ENCODE data around the gene CSRNP3.

CSRNP3 gene

GRCh38 chr2:165601065-165601830 lies 131.8 kb downstream of the CSRNP3 start:
- Histone ChIP-seq H3K4me1 (ENCODE audit: control insufficient read depth in 2 of 2, insufficient read depth in 2 of 2, low read length in 2 of 2) (no peaks in the 10 kb centered on the region), H3K9ac (ENCODE audit: low read depth in 1 of 2, low read length in 2 of 2) (no peak overlapping the region), H3K9me3 (ENCODE audit: control insufficient read depth in 2 of 2, low read length in 2 of 2) (no peaks in the 10 kb centered on the region), H3K36me3 (ENCODE audit: control insufficient read depth in 2 of 2, insufficient read depth in 2 of 2, low read length in 2 of 2) (no peaks in the 10 kb centered on the region), H3K4me3 (ENCODE audit: low read length in 2 of 2) (no peak overlapping the region), H3K27me3 (ENCODE audit: control insufficient read depth in 2 of 2, insufficient read depth in 2 of 2, low read length in 2 of 2) (no peaks in the 10 kb centered on the region), H3K27ac (ENCODE audit: low read depth in 2 of 2, low read length in 2 of 2) (no peak overlapping the region)

- Histone ChIP-seq H3K27ac (ENCODE audit: low read depth in 2 of 2, low read length in 2 of 2) (no peak overlapping the region), H3K36me3 (ENCODE audit: control insufficient read depth in 2 of 2, insufficient read depth in 2 of 2, low read length in 2 of 2) (no peaks in the 10 kb centered on the region), H3K4me3 (ENCODE audit: low read length in 2 of 2) (no peak overlapping the region), H3K4me1 (ENCODE audit: control insufficient read depth in 2 of 2, insufficient read depth in 2 of 2, low read length in 2 of 2) (no peaks in the 10 kb centered on the region), H3K9me3 (ENCODE audit: control insufficient read depth in 2 of 2, low read length in 2 of 2) (no peaks in the 10 kb centered on the region), H3K27me3 (ENCODE audit: control insufficient read depth in 2 of 2, insufficient read depth in 2 of 2, low read length in 2 of 2) (no peaks in the 10 kb centered on the region), H3K9ac (ENCODE audit: low read depth in 1 of 2, low read length in 2 of 2) (no peak overlapping the region)
These were observed 132.5 kb downstream of the CSRNP3 start for GRCh38 chr2:165601928-165602521.

- Histone ChIP-seq H3K27me3 (ENCODE audit: control insufficient read depth in 2 of 2, insufficient read depth in 2 of 2, low read length in 2 of 2) (no peaks in the 10 kb centered on the region), H3K9me3 (ENCODE audit: control insufficient read depth in 2 of 2, low read length in 2 of 2) (no peaks in the 10 kb centered on the region), H3K4me3 (ENCODE audit: low read length in 2 of 2) (no peak overlapping the region), H3K9ac (ENCODE audit: low read depth in 1 of 2, low read length in 2 of 2) (no peak overlapping the region), H3K4me1 (ENCODE audit: control insufficient read depth in 2 of 2, insufficient read depth in 2 of 2, low read length in 2 of 2) (no peaks in the 10 kb centered on the region), H3K27ac (ENCODE audit: low read depth in 2 of 2, low read length in 2 of 2) (no peak overlapping the region), H3K36me3 (ENCODE audit: control insufficient read depth in 2 of 2, insufficient read depth in 2 of 2, low read length in 2 of 2) (no peaks in the 10 kb centered on the region)
These were observed 140.2 kb downstream of the CSRNP3 start for GRCh38 chr2:165609672-165610071.

- Histone ChIP-seq H3K9me3 (ENCODE audit: control insufficient read depth in 2 of 2, low read length in 2 of 2) (no peaks in the 10 kb centered on the region), H3K36me3 (ENCODE audit: control insufficient read depth in 2 of 2, insufficient read depth in 2 of 2, low read length in 2 of 2) (no peaks in the 10 kb centered on the region), H3K27me3 (ENCODE audit: control insufficient read depth in 2 of 2, insufficient read depth in 2 of 2, low read length in 2 of 2) (no peaks in the 10 kb centered on the region), H3K9ac (ENCODE audit: low read depth in 1 of 2, low read length in 2 of 2) (no peak overlapping the region), H3K27ac (ENCODE audit: low read depth in 2 of 2, low read length in 2 of 2) (no peak overlapping the region), H3K4me1 (ENCODE audit: control insufficient read depth in 2 of 2, insufficient read depth in 2 of 2, low read length in 2 of 2) (no peaks in the 10 kb centered on the region), H3K4me3 (ENCODE audit: low read length in 2 of 2) (no peak overlapping the region)
These were observed 141.1 kb downstream of the CSRNP3 start for GRCh38 chr2:165610591-165611029.

GRCh38 chr2:165617741-165618481 lies 148.4 kb downstream of the CSRNP3 start:
- no peaks in the 10 kb centered on the region for H3K36me3 ChIP-seq (ENCODE audit: control insufficient read depth in 2 of 2, insufficient read depth in 2 of 2, low read length in 2 of 2)
- no peaks in the 10 kb centered on the region for H3K4me1 ChIP-seq (ENCODE audit: control insufficient read depth in 2 of 2, insufficient read depth in 2 of 2, low read length in 2 of 2)
- no peaks in the 10 kb centered on the region for H3K27me3 ChIP-seq (ENCODE audit: control insufficient read depth in 2 of 2, insufficient read depth in 2 of 2, low read length in 2 of 2)
- H3K27ac ChIP-seq (ENCODE audit: low read depth in 2 of 2, low read length in 2 of 2): no peak overlapping the region
- H3K9ac ChIP-seq (ENCODE audit: low read depth in 1 of 2, low read length in 2 of 2): no peak overlapping the region
- no peaks in the 10 kb centered on the region for H3K9me3 ChIP-seq (ENCODE audit: control insufficient read depth in 2 of 2, low read length in 2 of 2)
- H3K4me3 ChIP-seq (ENCODE audit: low read length in 2 of 2): no peak overlapping the region

GRCh38 chr2:165618806-165619205 lies 149.3 kb downstream of the CSRNP3 start:
- Histone ChIP-seq H3K4me3 (ENCODE audit: low read length in 2 of 2) (no peak overlapping the region), H3K9ac (ENCODE audit: low read depth in 1 of 2, low read length in 2 of 2) (no peak overlapping the region), H3K9me3 (ENCODE audit: control insufficient read depth in 2 of 2, low read length in 2 of 2) (no peaks in the 10 kb centered on the region), H3K27ac (ENCODE audit: low read depth in 2 of 2, low read length in 2 of 2) (no peak overlapping the region), H3K27me3 (ENCODE audit: control insufficient read depth in 2 of 2, insufficient read depth in 2 of 2, low read length in 2 of 2) (no peaks in the 10 kb centered on the region), H3K4me1 (ENCODE audit: control insufficient read depth in 2 of 2, insufficient read depth in 2 of 2, low read length in 2 of 2) (no peaks in the 10 kb centered on the region), H3K36me3 (ENCODE audit: control insufficient read depth in 2 of 2, insufficient read depth in 2 of 2, low read length in 2 of 2) (no peaks in the 10 kb centered on the region)

- no peaks in the 10 kb centered on the region for H3K4me1 ChIP-seq (ENCODE audit: control insufficient read depth in 2 of 2, insufficient read depth in 2 of 2, low read length in 2 of 2)
- no peak overlapping the region for H3K9ac ChIP-seq (ENCODE audit: low read depth in 1 of 2, low read length in 2 of 2)
- H3K9me3 ChIP-seq (ENCODE audit: control insufficient read depth in 2 of 2, low read length in 2 of 2): no peaks in the 10 kb centered on the region
- no peaks in the 10 kb centered on the region for H3K36me3 ChIP-seq (ENCODE audit: control insufficient read depth in 2 of 2, insufficient read depth in 2 of 2, low read length in 2 of 2)
- no peak overlapping the region for H3K27ac ChIP-seq (ENCODE audit: low read depth in 2 of 2, low read length in 2 of 2)
- no peak overlapping the region for H3K4me3 ChIP-seq (ENCODE audit: low read length in 2 of 2)
- no peaks in the 10 kb centered on the region for H3K27me3 ChIP-seq (ENCODE audit: control insufficient read depth in 2 of 2, insufficient read depth in 2 of 2, low read length in 2 of 2)
These were observed 151.6 kb downstream of the CSRNP3 start for GRCh38 chr2:165621086-165621560.

GRCh38 chr2:165623161-165623560 lies 153.7 kb downstream of the CSRNP3 start:
- Histone ChIP-seq H3K27ac (ENCODE audit: low read depth in 2 of 2, low read length in 2 of 2) (no peak overlapping the region), H3K4me3 (ENCODE audit: low read length in 2 of 2) (no peak overlapping the region)

GRCh38 chr2:165623783-165624469 lies 154.4 kb downstream of the CSRNP3 start:
- Histone ChIP-seq H3K36me3 (ENCODE audit: control insufficient read depth in 2 of 2, insufficient read depth in 2 of 2, low read length in 2 of 2) (no peaks in the 10 kb centered on the region), H3K27me3 (ENCODE audit: control insufficient read depth in 2 of 2, insufficient read depth in 2 of 2, low read length in 2 of 2) (no peaks in the 10 kb centered on the region), H3K27ac (ENCODE audit: low read depth in 2 of 2, low read length in 2 of 2) (no peak overlapping the region), H3K4me1 (ENCODE audit: control insufficient read depth in 2 of 2, insufficient read depth in 2 of 2, low read length in 2 of 2) (peaks cover 0 to 3% of the 10 kb centered on the region in 2 donors), H3K4me3 (ENCODE audit: low read length in 2 of 2) (no peak overlapping the region), H3K9ac (ENCODE audit: low read depth in 1 of 2, low read length in 2 of 2) (no peak overlapping the region), H3K9me3 (ENCODE audit: control insufficient read depth in 2 of 2, low read length in 2 of 2) (no peaks in the 10 kb centered on the region)

More at GRCh38 chr2:165623161-165623560, 153.7 kb downstream of the CSRNP3 start:
- H3K9me3 ChIP-seq (ENCODE audit: control insufficient read depth in 2 of 2, low read length in 2 of 2): no peaks in the 10 kb centered on the region
- peaks cover 0 to 3% of the 10 kb centered on the region in 2 donors for H3K4me1 ChIP-seq (ENCODE audit: control insufficient read depth in 2 of 2, insufficient read depth in 2 of 2, low read length in 2 of 2)
- no peaks in the 10 kb centered on the region for H3K36me3 ChIP-seq (ENCODE audit: control insufficient read depth in 2 of 2, insufficient read depth in 2 of 2, low read length in 2 of 2)
- H3K9ac ChIP-seq (ENCODE audit: low read depth in 1 of 2, low read length in 2 of 2): no peak overlapping the region
- no peaks in the 10 kb centered on the region for H3K27me3 ChIP-seq (ENCODE audit: control insufficient read depth in 2 of 2, insufficient read depth in 2 of 2, low read length in 2 of 2)

- no peak overlapping the region for H3K9ac ChIP-seq (ENCODE audit: low read depth in 1 of 2, low read length in 2 of 2)
- H3K4me1 ChIP-seq (ENCODE audit: control insufficient read depth in 2 of 2, insufficient read depth in 2 of 2, low read length in 2 of 2): peaks cover 0 to 3% of the 10 kb centered on the region in 2 donors
- no peak overlapping the region for H3K4me3 ChIP-seq (ENCODE audit: low read length in 2 of 2)
- H3K9me3 ChIP-seq (ENCODE audit: control insufficient read depth in 2 of 2, low read length in 2 of 2): no peaks in the 10 kb centered on the region
- no peak overlapping the region for H3K27ac ChIP-seq (ENCODE audit: low read depth in 2 of 2, low read length in 2 of 2)
- H3K36me3 ChIP-seq (ENCODE audit: control insufficient read depth in 2 of 2, insufficient read depth in 2 of 2, low read length in 2 of 2): no peaks in the 10 kb centered on the region
- H3K27me3 ChIP-seq (ENCODE audit: control insufficient read depth in 2 of 2, insufficient read depth in 2 of 2, low read length in 2 of 2): no peaks in the 10 kb centered on the region
These were observed 154.9 kb downstream of the CSRNP3 start for GRCh38 chr2:165624470-165624800.

Measured in mucosa of rectum (tissue), 2 donors.